GM12891 (cell line): ENCODE data around the gene STPG3.

ENCODE experiments used
- DNase-seq: peaks from one replicate; pipeline ENCODE4 v3.0.0; 2011; ENCODE audit warnings: low spot score; ENCODE audit not compliant: insufficient read length
- FAIRE-seq: peaks from 2 replicates; lab custom pipeline; 2011; peaks lifted over from hg19 to GRCh38; lab: Jason Lieb, UNC
- PAX5 ChIP-seq: IDR thresholded peaks from 2 replicates; pipeline ENCODE4 v1.6.1; 2011; ENCODE audit warnings: low read length, moderate library complexity, mild to moderate bottlenecking; ENCODE audit not compliant: insufficient read depth, severe bottlenecking
- POLR2A ChIP-seq: IDR thresholded peaks from 2 replicates; pipeline ENCODE4 v1.6.1; 2011; ENCODE audit warnings: low read depth, low read length, control low read depth
- POLR2AphosphoS5 ChIP-seq: IDR thresholded peaks from 2 replicates; pipeline ENCODE4 v1.6.1; 2011; ENCODE audit warnings: low read depth, low read length, control low read depth
- POU2F2 ChIP-seq: IDR thresholded peaks from 2 replicates; pipeline ENCODE4 v1.6.1; 2011; ENCODE audit warnings: low read depth, mild to moderate bottlenecking, control low read depth, low read length, moderate library complexity
- SPI1 ChIP-seq: IDR thresholded peaks from 2 replicates; pipeline ENCODE4 v1.6.1; 2011; ENCODE audit warnings: low read depth, low read length, control low read depth
- TAF1 ChIP-seq: IDR thresholded peaks from 2 replicates; pipeline ENCODE4 v1.6.1; 2011; ENCODE audit warnings: low read depth, low read length, control low read depth

The STPG3 gene

GRCh38 chr9:137227853-137228505 lies 23.1 kb upstream of the STPG3 start:
- DNase-seq: no peak
- FAIRE-seq: no peak
- TF ChIP-seq PAX5 (no peak), TAF1 (no peak), POLR2AphosphoS5 (no peak), SPI1 (no peak), POLR2A (no peak), POU2F2 (no peak)

- DNase-seq: no peak
- no peak for FAIRE-seq
These were observed 22.5 kb upstream of the STPG3 start for GRCh38 chr9:137228506-137228967.

DNA sequence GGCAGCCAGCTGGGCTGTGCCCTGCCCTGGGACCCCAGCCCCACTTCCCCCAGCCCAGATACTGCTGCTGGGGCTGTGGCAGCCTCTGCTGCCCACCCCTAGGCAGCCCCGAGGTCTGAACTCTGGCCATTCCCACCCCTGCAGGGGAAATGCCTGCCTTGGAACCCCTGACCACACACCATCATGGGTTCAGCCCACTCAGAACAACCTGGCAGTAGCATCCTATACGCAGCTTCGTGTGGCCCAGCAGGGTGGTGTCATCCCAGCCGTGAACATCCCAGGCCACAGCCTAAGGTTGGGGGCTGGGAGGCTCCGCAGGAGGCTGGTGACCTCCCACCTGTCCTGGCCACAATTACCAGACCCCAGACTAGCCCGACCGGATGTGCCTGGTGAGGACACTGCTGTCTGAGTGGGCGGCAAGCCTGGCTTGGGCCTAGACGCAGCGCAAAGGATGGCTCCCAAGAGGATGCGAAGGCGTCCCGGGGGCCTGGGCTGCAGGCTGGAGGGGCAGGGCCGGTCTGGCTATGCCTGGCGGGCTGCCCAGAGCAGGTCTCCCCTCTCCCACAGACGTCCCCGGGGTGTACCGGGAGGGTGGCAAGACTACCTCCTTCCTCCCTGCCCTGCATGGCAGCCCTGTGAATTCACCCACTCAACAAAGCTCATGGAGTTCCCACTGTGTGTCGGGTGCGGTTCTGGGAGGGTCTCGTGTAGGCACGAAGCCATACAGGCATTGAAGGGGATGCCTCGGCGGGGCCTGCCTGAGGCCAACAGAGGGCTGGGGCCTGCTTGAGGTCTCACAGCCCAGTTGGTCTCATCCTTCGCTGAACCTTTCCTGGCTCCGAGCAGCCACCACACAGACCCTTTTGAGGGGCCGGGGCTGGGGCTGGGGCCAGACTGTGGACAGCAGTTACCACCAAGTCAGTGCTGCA lies 21.9 kb upstream of the STPG3 start:
- FAIRE-seq (no peak), DNase-seq (no peak)
- TF ChIP-seq TAF1 (no peak), POLR2A (no peak), PAX5 (no peak), SPI1 (no peak), POLR2AphosphoS5 (no peak), POU2F2 (no peak)

More at GRCh38 chr9:137228506-137228967, 22.5 kb upstream of the STPG3 start:
- TF ChIP-seq POU2F2: no peak
- TF ChIP-seq TAF1: no peak
- TF ChIP-seq POLR2A: no peak

GRCh38 chr9:137229903-137230704 lies 21.0 kb upstream of the STPG3 start:
- DNase-seq: no peak

GRCh38 chr9:137230705-137231371 lies 20.2 kb upstream of the STPG3 start, which contains the start of gene SLC34A3:
SLC34A3 (plus strand) TSS chr9:137230901; CDS start chr9:137231703, 802 bp downstream.
- no peak for DNase-seq
- no peak for TF ChIP-seq POLR2AphosphoS5
- no peak for TF ChIP-seq TAF1
- no peak for TF ChIP-seq PAX5
- FAIRE-seq: no peak

More at GRCh38 chr9:137229903-137230704, 21.0 kb upstream of the STPG3 start:
- no peak for FAIRE-seq
- TF ChIP-seq POU2F2 (no peak), PAX5 (no peak), POLR2A (no peak), TAF1 (no peak), SPI1 (no peak), POLR2AphosphoS5 (no peak)

DNA sequence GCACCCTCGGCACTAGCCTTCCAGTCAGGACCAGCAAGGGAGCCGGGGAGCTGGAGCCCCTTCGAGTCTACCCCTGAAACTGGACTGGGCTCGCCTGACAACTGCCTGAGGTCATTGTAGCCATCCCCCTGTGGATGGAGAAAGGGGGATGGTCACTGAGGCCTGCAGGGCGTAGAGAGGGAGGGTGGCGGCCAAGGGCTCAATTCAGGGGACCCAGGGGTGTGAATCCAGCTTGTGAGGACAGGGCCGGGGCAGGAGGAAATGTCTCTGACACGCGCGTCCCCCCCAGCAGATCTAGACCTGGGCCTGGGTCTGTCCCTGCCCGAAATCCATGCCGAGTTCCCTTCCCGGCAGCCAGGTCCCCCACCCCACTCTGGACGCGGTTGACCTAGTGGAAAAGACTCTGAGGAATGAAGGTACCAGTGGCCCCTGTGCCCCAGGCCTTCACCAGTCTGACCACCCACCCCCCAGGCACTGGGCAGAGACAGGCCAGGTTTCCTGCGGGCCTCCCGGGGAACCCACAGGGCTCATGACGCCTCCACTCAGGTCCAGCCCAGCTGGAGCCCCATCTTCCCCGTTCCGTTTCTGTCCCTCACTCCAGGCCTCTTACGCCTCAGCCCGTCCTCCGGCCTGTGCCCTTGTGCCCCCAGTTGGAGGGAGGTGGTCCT lies 19.6 kb upstream of the STPG3 start:
- no peak for DNase-seq
- no peak for FAIRE-seq
- TF ChIP-seq POLR2A: no peak
- no peak for TF ChIP-seq TAF1
- no peak for TF ChIP-seq POU2F2
- TF ChIP-seq POLR2AphosphoS5: no peak
- TF ChIP-seq SPI1: no peak
- no peak for TF ChIP-seq PAX5

GRCh38 chr9:137232101-137232500 lies 19.0 kb upstream of the STPG3 start:
- no peak for DNase-seq
- no peak for TF ChIP-seq POLR2A
- no peak for TF ChIP-seq TAF1
- no peak for TF ChIP-seq SPI1
- TF ChIP-seq POLR2AphosphoS5: no peak
- TF ChIP-seq POU2F2: no peak
- no peak for TF ChIP-seq PAX5
- no peak for FAIRE-seq

DNA sequence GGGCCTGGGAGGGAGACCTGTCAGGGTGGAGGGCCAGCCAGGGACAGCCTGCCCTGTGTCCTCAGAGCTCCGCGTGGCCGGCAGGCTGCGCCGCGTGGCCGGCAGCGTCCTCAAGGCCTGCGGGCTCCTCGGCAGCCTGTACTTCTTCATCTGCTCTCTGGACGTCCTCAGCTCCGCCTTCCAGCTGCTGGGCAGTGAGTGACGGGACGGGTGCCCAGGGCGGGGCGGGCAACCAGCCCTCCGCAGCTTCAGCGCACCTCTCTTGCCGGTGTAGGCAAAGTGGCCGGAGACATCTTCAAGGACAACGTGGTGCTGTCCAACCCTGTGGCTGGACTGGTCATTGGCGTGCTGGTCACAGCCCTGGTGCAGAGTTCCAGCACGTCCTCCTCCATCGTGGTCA lies 18.6 kb upstream of the STPG3 start:
- DNase-seq: no peak
- TF ChIP-seq POLR2AphosphoS5: no peak
- TF ChIP-seq TAF1: no peak
- TF ChIP-seq POLR2A: no peak
- TF ChIP-seq PAX5: no peak
- TF ChIP-seq POU2F2: no peak
- no peak for TF ChIP-seq SPI1
- FAIRE-seq: no peak
